Prostate gland (tissue), 2 donors: ENCODE results near the gene FBXO8.

Experiments used
- CTCF ChIP-seq, 4 experiments: fragments of 200-600 bp in 2 of 4; fragments of 450-650 bp in 2 of 4; sonication (generic) in 2 of 4; IDR thresholded peaks; 1 replicate in 3 of 4; 2 replicates in 1 of 4; pipeline ENCODE4 v1.5.1; 2016 to 2019; ENCODE audit warnings: antibody characterized with exemption in 4 of 4, mild to moderate bottlenecking in 2 of 4, moderate library complexity in 2 of 4
- POLR2A ChIP-seq: fragments of 450-650 bp; IDR thresholded peaks from one replicate; pipeline ENCODE4 v1.6.1; 2016; ENCODE audit warnings: antibody characterized with exemption, mild to moderate bottlenecking

GRCh38 chr4:174305961-174306360, 22.5 kb upstream of the FBXO8 start:
- TF ChIP-seq CTCF (IDR thresholded peaks at IDR 0.05) (no peak), POLR2A (no peak)
